NCI-H345 treated with DMSO at 0.1 percent for 48 hours (cell line): ENCODE measurements around the gene MYH15.
"Not testable (repeated sequence)": the region's sequence is repeated elsewhere in the genome, so short reads cannot be mapped to it uniquely, and the experiment has no call there.

ENCODE experiments used
- DNase-seq: peaks from one replicate; lab custom pipeline; 2025; ENCODE audit not compliant: unreplicated experiment; lab: John Stamatoyannopoulos, UW

The MYH15 gene

GRCh38 chr3:108391917-108392593 is 118.3 kb downstream of the MYH15 start:
- DNase-seq = no peak

GRCh38 chr3:108389372-108389771 is 121.0 kb downstream of the MYH15 start:
- no peak for DNase-seq

GRCh38 chr3:108388136-108389132 is 122.0 kb downstream of the MYH15 start:
- peak; percentile 81 for DNase-seq

GRCh38 chr3:108387063-108387462 is 123.3 kb downstream of the MYH15 start:
- no peak for DNase-seq

GRCh38 chr3:108383306-108383705 is 127.1 kb downstream of the MYH15 start:
- DNase-seq = no peak

- DNase-seq = no peak
Observed at GRCh38 chr3:108381529-108382140, 128.8 kb downstream of the MYH15 start.

GRCh38 chr3:108380128-108380795 is 130.1 kb downstream of the MYH15 start:
- DNase-seq = no peak

GRCh38 chr3:108378952-108379342 is 131.4 kb downstream of the MYH15 start:
- DNase-seq = not testable (repeated sequence)

GRCh38 chr3:108378153-108378951 is 132.0 kb downstream of the MYH15 start:
- DNase-seq = no peak

- DNase-seq = no peak
Observed at GRCh38 chr3:108377384-108377783, 133.0 kb downstream of the MYH15 start.

GRCh38 chr3:108376026-108376425 is 134.4 kb downstream of the MYH15 start:
- no peak for DNase-seq

GRCh38 chr3:108359011-108359410 is 151.4 kb downstream of the MYH15 start:
- DNase-seq = no peak

- no peak for DNase-seq
Observed at GRCh38 chr3:108357042-108357441, 153.4 kb downstream of the MYH15 start.

- no peak for DNase-seq
Observed at GRCh38 chr3:108354562-108354961, 155.8 kb downstream of the MYH15 start.

- no peak for DNase-seq
Observed at GRCh38 chr3:108352176-108352575, 158.2 kb downstream of the MYH15 start.

- DNase-seq = no peak
Observed at GRCh38 chr3:108346301-108347227, 163.8 kb downstream of the MYH15 start.

GRCh38 chr3:108345492-108346205 is 164.7 kb downstream of the MYH15 start:
- DNase-seq = no peak

GRCh38 chr3:108343491-108343890 is 166.9 kb downstream of the MYH15 start:
- no peak for DNase-seq
